GM18909 (cell line): Measurements from ENCODE around the gene NOS1AP.
"Not testable (repeated sequence)": the region's sequence is repeated elsewhere in the genome, so short reads cannot be mapped to it uniquely, and the experiment has no call there.

Source experiments
- ATAC-seq: cut with Tn5 transposase; IDR thresholded peaks from one replicate; pipeline ENCODE4 v1.9.1; 2021; ENCODE audit warnings: mild to moderate bottlenecking; ENCODE audit not compliant: unreplicated experiment, poor library complexity

Gene NOS1AP

GRCh38 chr1:162417650-162418049, 348.2 kb downstream of the NOS1AP start:
- no peak for ATAC-seq

DNA sequence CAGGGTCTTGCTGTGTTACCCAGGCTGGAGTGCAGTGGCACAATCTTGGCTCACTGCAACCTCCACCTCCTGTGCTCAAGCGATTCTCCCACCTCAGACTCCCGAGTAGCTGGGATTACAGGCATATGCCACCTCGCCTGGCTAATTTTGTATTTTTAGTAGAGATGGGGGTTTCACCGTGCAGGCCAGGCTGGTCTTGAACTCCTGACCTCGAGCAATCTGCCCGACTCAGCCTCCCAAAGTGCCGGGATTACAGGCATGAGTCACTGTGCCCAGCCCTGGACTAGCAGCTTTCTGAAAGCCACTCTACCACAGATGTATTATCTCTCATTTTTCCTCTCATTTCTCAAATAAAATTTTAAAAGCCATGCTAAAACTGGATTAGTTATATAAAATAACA, 349.1 kb downstream of the NOS1AP start:
- not testable (repeated sequence) for ATAC-seq

DNA sequence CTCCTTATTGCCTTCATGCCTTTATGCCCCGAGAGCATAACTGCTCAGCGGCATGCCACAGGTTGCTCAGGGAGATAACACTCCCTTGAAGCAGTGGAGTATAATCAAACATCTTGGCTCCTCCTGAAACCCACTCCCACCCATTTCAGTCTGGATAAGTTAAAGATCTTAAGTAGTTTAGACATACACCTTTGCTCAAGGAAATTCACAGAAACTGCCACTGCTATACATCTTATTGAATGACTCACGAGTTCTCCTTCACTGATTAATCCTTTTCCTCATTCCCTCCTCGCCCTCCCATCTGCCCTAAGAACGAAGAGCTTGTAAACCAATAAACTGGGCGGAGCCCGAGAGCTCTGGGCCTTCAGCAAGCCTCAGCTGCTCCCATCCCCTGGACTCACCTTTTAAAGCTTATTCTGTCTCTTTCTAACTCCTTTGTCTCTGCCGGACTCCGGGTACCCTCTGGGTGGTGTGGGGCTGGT, 350.0 kb downstream of the NOS1AP start:
- not testable (repeated sequence) for ATAC-seq
